Panc1 (cell line): ENCODE data around the gene NAT9. TPM values are rescaled to one million over a fixed set of nuclear protein-coding genes. Genes with fewer than 3 reads are reported as not detected.

Source experiments
- ATAC-seq: fragments of 200-7000 bp; cut with Tn5 transposase; 2 replicates; pipeline ENCODE4 v1.9.1; 2020; ENCODE audit warnings: mild to moderate bottlenecking, moderate library complexity
- BruUV-seq: library from RNA; stranded (reverse); fragments of 400-500 nt; replicated peaks from 2 replicates; lab custom pipeline; 2021; lab: Mats Ljungman, UMichigan
- CTCF ChIA-PET: fragments of 300-600 bp; sonication (Branson Sonifier 250); formaldehyde crosslinking; loops from one replicate; lab custom pipeline; 2022; ENCODE audit warnings: antibody characterized with exemption; lab: Charles Lee
- POLR2A ChIA-PET: fragments of 300-600 bp; sonication (Branson Sonifier 250); formaldehyde crosslinking; loops from one replicate; lab custom pipeline; 2022; ENCODE audit warnings: antibody characterized with exemption; lab: Charles Lee
- DNase-seq: peaks from one replicate; pipeline ENCODE4 v3.0.0-alpha.2; 2010; ENCODE audit warnings: low read depth, low spot score
- H3K27ac ChIP-seq: 2 replicates; pipeline ENCODE4 v1.5.1; 2011; ENCODE audit warnings: mild to moderate bottlenecking, low read length, inconsistent platforms
- H3K27me3 ChIP-seq: fragments of 200-500 bp; sonication (Bioruptor generic); 2 replicates; pipeline ENCODE4 v1.6.0; 2014; ENCODE audit warnings: low read length, inconsistent platforms; ENCODE audit not compliant: control insufficient read depth, insufficient read depth
- H3K36me3 ChIP-seq: fragments of 200-500 bp; sonication (Bioruptor generic); 2 replicates; pipeline ENCODE4 v1.5.1; 2014; ENCODE audit warnings: inconsistent platforms, mild to moderate bottlenecking, low read length, moderate library complexity; ENCODE audit not compliant: control insufficient read depth, insufficient read depth
- H3K4me1 ChIP-seq: 2 replicates; pipeline ENCODE4 v1.5.1; 2011; ENCODE audit warnings: inconsistent platforms, mild to moderate bottlenecking, low read length, moderate library complexity; ENCODE audit not compliant: control insufficient read depth, insufficient read depth
- H3K4me3 ChIP-seq, 2 experiments: 2 replicates each; pipeline ENCODE4 v1.5.1; 2011 to 2012; ENCODE audit warnings: low read depth in 2 of 2, low read length in 2 of 2, mild to moderate bottlenecking in 2 of 2, inconsistent platforms in 1 of 2, moderate library complexity in 1 of 2
- H3K9me3 ChIP-seq: fragments of 200-500 bp; sonication (Bioruptor generic); 2 replicates; pipeline ENCODE4 v1.5.1; 2014; ENCODE audit warnings: low read depth, mild to moderate bottlenecking, inconsistent platforms, low read length, moderate library complexity; ENCODE audit not compliant: control insufficient read depth, insufficient read depth
- CTCF ChIP-seq: fragments of 450-650 bp; IDR thresholded peaks from 2 replicates; pipeline ENCODE4 v1.5.1; 2017; ENCODE audit warnings: mild to moderate bottlenecking
- POLR2AphosphoS5 ChIP-seq: IDR thresholded peaks from 2 replicates; pipeline ENCODE4 v1.6.1; 2012; ENCODE audit warnings: mild to moderate bottlenecking, low read depth, low read length, moderate library complexity
- REST ChIP-seq, 2 experiments: IDR thresholded peaks; 2 replicates each; pipeline ENCODE4 v1.6.1; 2011 to 2012; ENCODE audit warnings: low read depth in 2 of 2, control low read depth in 1 of 2, low read length in 1 of 2, mild to moderate bottlenecking in 1 of 2, moderate library complexity in 1 of 2; ENCODE audit not compliant: insufficient read depth in 1 of 2
- SIN3A ChIP-seq: IDR thresholded peaks from 2 replicates; pipeline ENCODE4 v1.6.1; 2012; ENCODE audit warnings: low read depth, mild to moderate bottlenecking, low read length, moderate library complexity, borderline replicate concordance; ENCODE audit not compliant: insufficient read depth
- TCF7L2 ChIP-seq: IDR thresholded peaks from 2 replicates; pipeline ENCODE4 v1.6.1; 2011; ENCODE audit warnings: mild to moderate bottlenecking, low read depth, low read length, inconsistent platforms
- in situ Hi-C: cut with HindIII; loops from 2 replicates; pipeline ENCODE4 v1.10.0; 2016; ENCODE audit warnings: low sequenced_read_pairs, low pct_unique_long_range_greater_than_20kb
- intact Hi-C: fragments of 100-400 bp; cut with micrococcal nuclease; formaldehyde crosslinking; loops from one replicate; pipeline ENCODE4 v1.10.0; 2022; ENCODE audit not compliant: unreplicated experiment
- total RNA-seq: library from RNA; stranded (reverse); gene quantifications from one replicate; pipeline ENCODE4 v1.2.1, GENCODE V29; 2021; ENCODE audit not compliant: unreplicated experiment

Gene NAT9
- total RNA-seq, 1 experiment from 2014 or later: 90.1 TPM

GRCh38 chr17:74807925-74808324, 31.8 kb upstream of the NAT9 start:
- H3K9me3 ChIP-seq: no peaks in the 10 kb centered on the region
- H3K27ac ChIP-seq: no peak overlapping the region
- CTCF ChIA-PET: interaction anchor here (0.6 kb wide), 1 partner anchor 16 kb away, joined by 3 read pairs; no protein-coding TSS in a partner anchor
- intact Hi-C loops: no loop called here
- no TSS peak for BruUV-seq
- no peak overlapping the region for H3K4me3 ChIP-seq
- POLR2A ChIA-PET: no interaction called here
- ATAC-seq (no peak), DNase-seq (no peak)
- H3K27me3 ChIP-seq: no peaks in the 10 kb centered on the region
- H3K4me1 ChIP-seq: no peaks in the 10 kb centered on the region; the same call in 1 of the 2 replicates
- H3K36me3 ChIP-seq: no peaks in the 10 kb centered on the region
- in situ Hi-C loops: no loop called here
- TF ChIP-seq CTCF (no peak), REST (IDR thresholded peaks at IDR 0.05; ENCODE audit: insufficient read depth in 1 of 2, low read depth in 2 of 2, low read length in 1 of 2) (no peak), TCF7L2 (no peak), POLR2AphosphoS5 (no peak), SIN3A (no peak)

GRCh38 chr17:74807441-74807840, 31.3 kb upstream of the NAT9 start:
- Histone ChIP-seq H3K36me3 (no peaks in the 10 kb centered on the region), H3K4me3 (no peak overlapping the region), H3K27me3 (no peaks in the 10 kb centered on the region), H3K4me1 (no peaks in the 10 kb centered on the region; the same call in 1 of the 2 replicates), H3K9me3 (no peaks in the 10 kb centered on the region), H3K27ac (no peak overlapping the region)
- no peak for DNase-seq
- POLR2A ChIA-PET: no interaction called here
- CTCF ChIA-PET: no interaction called here
- TF ChIP-seq SIN3A (no peak), TCF7L2 (no peak), POLR2AphosphoS5 (no peak), CTCF (no peak), REST (IDR thresholded peaks at IDR 0.05; ENCODE audit: insufficient read depth in 1 of 2, low read depth in 2 of 2, low read length in 1 of 2) (no peak)
- no TSS peak for BruUV-seq
- no peak for ATAC-seq
- in situ Hi-C loops (no loop called here), intact Hi-C loops (no loop called here)
